GM19035 (cell line): ENCODE results near the gene IGSF10.

ENCODE experiments used
- ATAC-seq: cut with Tn5 transposase; IDR thresholded peaks from one replicate; pipeline ENCODE4 v1.9.1; 2021; ENCODE audit not compliant: unreplicated experiment

The IGSF10 gene

GRCh38 chr3:151462278-151462780 is 1.5 kb upstream of the IGSF10 start:
- ATAC-seq = no peak

- ATAC-seq = no peak
These were observed 633 bp downstream of the IGSF10 start for GRCh38 chr3:151460228-151460627.

GRCh38 chr3:151459358-151459757 is 1.5 kb downstream of the IGSF10 start:
- ATAC-seq = no peak

- ATAC-seq = no peak
These were observed 4.8 kb downstream of the IGSF10 start for GRCh38 chr3:151456065-151456464.

GRCh38 chr3:151452841-151453240 is 8.0 kb downstream of the IGSF10 start:
- no peak for ATAC-seq

GRCh38 chr3:151452368-151452767 is 8.5 kb downstream of the IGSF10 start:
- ATAC-seq = no peak

GRCh38 chr3:151446002-151446340 is 14.9 kb downstream of the IGSF10 start:
- no peak for ATAC-seq

- no peak for ATAC-seq
These were observed 15.4 kb downstream of the IGSF10 start for GRCh38 chr3:151445273-151446001.

- ATAC-seq = no peak
These were observed 17.3 kb downstream of the IGSF10 start for GRCh38 chr3:151443583-151443982.

- no peak for ATAC-seq
These were observed 19.9 kb downstream of the IGSF10 start for GRCh38 chr3:151440940-151441339.

- peak; percentile 79 for ATAC-seq
These were observed 21.2 kb downstream of the IGSF10 start for GRCh38 chr3:151439652-151440125.

GRCh38 chr3:151437906-151438305 is 23.0 kb downstream of the IGSF10 start:
- no peak for ATAC-seq

GRCh38 chr3:151436675-151437446 is 24.0 kb downstream of the IGSF10 start:
- ATAC-seq = no peak

GRCh38 chr3:151434151-151434890 is 26.5 kb downstream of the IGSF10 start:
- no peak for ATAC-seq

GRCh38 chr3:151432616-151433372 is 28.1 kb downstream of the IGSF10 start:
- ATAC-seq = no peak

- ATAC-seq = no peak
These were observed 28.9 kb downstream of the IGSF10 start for GRCh38 chr3:151431940-151432339.

GRCh38 chr3:151430821-151431484 is 29.9 kb downstream of the IGSF10 start:
- no peak for ATAC-seq

GRCh38 chr3:151428386-151428785 is 32.5 kb downstream of the IGSF10 start:
- ATAC-seq = no peak

GRCh38 chr3:151426341-151426657 is 34.6 kb downstream of the IGSF10 start:
- ATAC-seq = peak; percentile 64

- ATAC-seq = peak; percentile 31
These were observed 35.1 kb downstream of the IGSF10 start for GRCh38 chr3:151425627-151426340.
